Panc1 (cell line): ENCODE measurements around the gene GALNT14. TPM values are rescaled to one million over a fixed set of nuclear protein-coding genes. Genes with fewer than 3 reads are reported as not detected.

Experiments
- ATAC-seq: fragments of 200-7000 bp; cut with Tn5 transposase; 2 replicates; pipeline ENCODE4 v1.9.1; 2020; ENCODE audit warnings: mild to moderate bottlenecking, moderate library complexity
- BruUV-seq: library from RNA; stranded (reverse); fragments of 400-500 nt; replicated peaks from 2 replicates; lab custom pipeline; 2021; lab: Mats Ljungman, UMichigan
- CTCF ChIA-PET: fragments of 300-600 bp; sonication (Branson Sonifier 250); formaldehyde crosslinking; loops from one replicate; lab custom pipeline; 2022; ENCODE audit warnings: antibody characterized with exemption; lab: Charles Lee
- POLR2A ChIA-PET: fragments of 300-600 bp; sonication (Branson Sonifier 250); formaldehyde crosslinking; loops from one replicate; lab custom pipeline; 2022; ENCODE audit warnings: antibody characterized with exemption; lab: Charles Lee
- DNase-seq: peaks from one replicate; pipeline ENCODE4 v3.0.0-alpha.2; 2010; ENCODE audit warnings: low read depth, low spot score
- H3K27ac ChIP-seq: 2 replicates; pipeline ENCODE4 v1.5.1; 2011; ENCODE audit warnings: mild to moderate bottlenecking, low read length, inconsistent platforms
- H3K27me3 ChIP-seq: fragments of 200-500 bp; sonication (Bioruptor generic); 2 replicates; pipeline ENCODE4 v1.6.0; 2014; ENCODE audit warnings: low read length, inconsistent platforms; ENCODE audit not compliant: control insufficient read depth, insufficient read depth
- H3K36me3 ChIP-seq: fragments of 200-500 bp; sonication (Bioruptor generic); 2 replicates; pipeline ENCODE4 v1.5.1; 2014; ENCODE audit warnings: inconsistent platforms, mild to moderate bottlenecking, low read length, moderate library complexity; ENCODE audit not compliant: control insufficient read depth, insufficient read depth
- H3K4me1 ChIP-seq: 2 replicates; pipeline ENCODE4 v1.5.1; 2011; ENCODE audit warnings: inconsistent platforms, mild to moderate bottlenecking, low read length, moderate library complexity; ENCODE audit not compliant: control insufficient read depth, insufficient read depth
- H3K4me3 ChIP-seq, 2 experiments: 2 replicates each; pipeline ENCODE4 v1.5.1; 2011 to 2012; ENCODE audit warnings: low read depth in 2 of 2, low read length in 2 of 2, mild to moderate bottlenecking in 2 of 2, inconsistent platforms in 1 of 2, moderate library complexity in 1 of 2
- H3K9me3 ChIP-seq: fragments of 200-500 bp; sonication (Bioruptor generic); 2 replicates; pipeline ENCODE4 v1.5.1; 2014; ENCODE audit warnings: low read depth, mild to moderate bottlenecking, inconsistent platforms, low read length, moderate library complexity; ENCODE audit not compliant: control insufficient read depth, insufficient read depth
- POLR2AphosphoS5 ChIP-seq: IDR thresholded peaks from 2 replicates; pipeline ENCODE4 v1.6.1; 2012; ENCODE audit warnings: mild to moderate bottlenecking, low read depth, low read length, moderate library complexity
- SIN3A ChIP-seq: IDR thresholded peaks from 2 replicates; pipeline ENCODE4 v1.6.1; 2012; ENCODE audit warnings: low read depth, mild to moderate bottlenecking, low read length, moderate library complexity, borderline replicate concordance; ENCODE audit not compliant: insufficient read depth
- TCF7L2 ChIP-seq: IDR thresholded peaks from 2 replicates; pipeline ENCODE4 v1.6.1; 2011; ENCODE audit warnings: mild to moderate bottlenecking, low read depth, low read length, inconsistent platforms
- in situ Hi-C: cut with HindIII; loops from 2 replicates; pipeline ENCODE4 v1.10.0; 2016; ENCODE audit warnings: low sequenced_read_pairs, low pct_unique_long_range_greater_than_20kb
- intact Hi-C: fragments of 100-400 bp; cut with micrococcal nuclease; formaldehyde crosslinking; loops from one replicate; pipeline ENCODE4 v1.10.0; 2022; ENCODE audit not compliant: unreplicated experiment
- total RNA-seq: library from RNA; stranded (reverse); gene quantifications from one replicate; pipeline ENCODE4 v1.2.1, GENCODE V29; 2021; ENCODE audit not compliant: unreplicated experiment
- TF ChIP-seq, protein P1 (sequence below), 2 experiments: IDR thresholded peaks; 2 replicates each; pipeline ENCODE4 v1.6.1; 2011 to 2012; ENCODE audit warnings: low read depth in 2 of 2, control low read depth in 1 of 2, low read length in 1 of 2, mild to moderate bottlenecking in 1 of 2, moderate library complexity in 1 of 2; ENCODE audit not compliant: insufficient read depth in 1 of 2
- TF ChIP-seq, protein P2 (sequence below): fragments of 450-650 bp; IDR thresholded peaks from 2 replicates; pipeline ENCODE4 v1.5.1; 2017; ENCODE audit warnings: mild to moderate bottlenecking

The GALNT14 gene
- total RNA-seq, 1 experiment from 2014 or later = 0.67 TPM

DNA sequence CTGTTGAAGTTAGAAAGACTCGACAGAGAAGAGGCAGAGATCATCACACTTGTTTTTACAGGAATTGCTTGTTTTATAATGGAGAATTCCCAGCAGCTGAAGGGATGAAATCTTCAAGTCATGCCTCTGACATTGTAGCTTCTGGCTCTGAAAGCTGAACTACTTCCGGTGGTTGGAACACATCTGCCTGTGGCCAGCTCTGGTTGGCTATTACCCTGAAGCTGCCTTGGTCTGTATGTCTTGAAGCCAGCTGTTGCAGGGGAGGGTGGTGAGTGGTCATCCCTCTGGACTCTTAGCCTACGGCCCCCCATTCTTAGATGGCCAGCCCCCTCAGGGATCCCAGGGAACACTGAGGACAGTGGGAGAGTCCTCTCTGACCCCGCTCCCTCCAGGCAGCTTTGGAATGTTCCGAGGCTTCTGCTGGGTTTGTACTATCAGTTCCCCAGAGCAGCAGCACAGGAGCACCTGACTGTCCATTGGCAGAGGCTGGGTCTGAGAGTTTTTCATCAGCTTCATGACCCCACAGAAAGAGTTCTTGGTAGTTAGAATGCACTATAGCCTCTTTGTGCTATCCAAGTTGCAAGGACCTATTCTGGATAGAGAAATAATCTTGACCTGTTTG is 243.6 kb downstream of the GALNT14 start:
- ATAC-seq (no peak), DNase-seq (no peak)
- POLR2A ChIA-PET = no interaction called here
- Histone ChIP-seq H3K9me3 (no peaks in the 10 kb centered on the region), H3K36me3 (no peaks in the 10 kb centered on the region), H3K4me1 (no peaks in the 10 kb centered on the region), H3K4me3 (no peak overlapping the region), H3K27ac (no peak overlapping the region), H3K27me3 (peaks cover 9% of the 10 kb centered on the region)
- TF ChIP-seq, protein P1, sequence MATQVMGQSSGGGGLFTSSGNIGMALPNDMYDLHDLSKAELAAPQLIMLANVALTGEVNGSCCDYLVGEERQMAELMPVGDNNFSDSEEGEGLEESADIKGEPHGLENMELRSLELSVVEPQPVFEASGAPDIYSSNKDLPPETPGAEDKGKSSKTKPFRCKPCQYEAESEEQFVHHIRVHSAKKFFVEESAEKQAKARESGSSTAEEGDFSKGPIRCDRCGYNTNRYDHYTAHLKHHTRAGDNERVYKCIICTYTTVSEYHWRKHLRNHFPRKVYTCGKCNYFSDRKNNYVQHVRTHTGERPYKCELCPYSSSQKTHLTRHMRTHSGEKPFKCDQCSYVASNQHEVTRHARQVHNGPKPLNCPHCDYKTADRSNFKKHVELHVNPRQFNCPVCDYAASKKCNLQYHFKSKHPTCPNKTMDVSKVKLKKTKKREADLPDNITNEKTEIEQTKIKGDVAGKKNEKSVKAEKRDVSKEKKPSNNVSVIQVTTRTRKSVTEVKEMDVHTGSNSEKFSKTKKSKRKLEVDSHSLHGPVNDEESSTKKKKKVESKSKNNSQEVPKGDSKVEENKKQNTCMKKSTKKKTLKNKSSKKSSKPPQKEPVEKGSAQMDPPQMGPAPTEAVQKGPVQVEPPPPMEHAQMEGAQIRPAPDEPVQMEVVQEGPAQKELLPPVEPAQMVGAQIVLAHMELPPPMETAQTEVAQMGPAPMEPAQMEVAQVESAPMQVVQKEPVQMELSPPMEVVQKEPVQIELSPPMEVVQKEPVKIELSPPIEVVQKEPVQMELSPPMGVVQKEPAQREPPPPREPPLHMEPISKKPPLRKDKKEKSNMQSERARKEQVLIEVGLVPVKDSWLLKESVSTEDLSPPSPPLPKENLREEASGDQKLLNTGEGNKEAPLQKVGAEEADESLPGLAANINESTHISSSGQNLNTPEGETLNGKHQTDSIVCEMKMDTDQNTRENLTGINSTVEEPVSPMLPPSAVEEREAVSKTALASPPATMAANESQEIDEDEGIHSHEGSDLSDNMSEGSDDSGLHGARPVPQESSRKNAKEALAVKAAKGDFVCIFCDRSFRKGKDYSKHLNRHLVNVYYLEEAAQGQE (IDR thresholded peaks at IDR 0.05; ENCODE audit: insufficient read depth in 1 of 2, low read depth in 2 of 2, low read length in 1 of 2) = no peak
- TF ChIP-seq, protein P2, sequence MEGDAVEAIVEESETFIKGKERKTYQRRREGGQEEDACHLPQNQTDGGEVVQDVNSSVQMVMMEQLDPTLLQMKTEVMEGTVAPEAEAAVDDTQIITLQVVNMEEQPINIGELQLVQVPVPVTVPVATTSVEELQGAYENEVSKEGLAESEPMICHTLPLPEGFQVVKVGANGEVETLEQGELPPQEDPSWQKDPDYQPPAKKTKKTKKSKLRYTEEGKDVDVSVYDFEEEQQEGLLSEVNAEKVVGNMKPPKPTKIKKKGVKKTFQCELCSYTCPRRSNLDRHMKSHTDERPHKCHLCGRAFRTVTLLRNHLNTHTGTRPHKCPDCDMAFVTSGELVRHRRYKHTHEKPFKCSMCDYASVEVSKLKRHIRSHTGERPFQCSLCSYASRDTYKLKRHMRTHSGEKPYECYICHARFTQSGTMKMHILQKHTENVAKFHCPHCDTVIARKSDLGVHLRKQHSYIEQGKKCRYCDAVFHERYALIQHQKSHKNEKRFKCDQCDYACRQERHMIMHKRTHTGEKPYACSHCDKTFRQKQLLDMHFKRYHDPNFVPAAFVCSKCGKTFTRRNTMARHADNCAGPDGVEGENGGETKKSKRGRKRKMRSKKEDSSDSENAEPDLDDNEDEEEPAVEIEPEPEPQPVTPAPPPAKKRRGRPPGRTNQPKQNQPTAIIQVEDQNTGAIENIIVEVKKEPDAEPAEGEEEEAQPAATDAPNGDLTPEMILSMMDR = no peak
- in situ Hi-C loops (no loop called here), intact Hi-C loops (no loop called here)
- CTCF ChIA-PET = no interaction called here
- no TSS peak for BruUV-seq

DNA sequence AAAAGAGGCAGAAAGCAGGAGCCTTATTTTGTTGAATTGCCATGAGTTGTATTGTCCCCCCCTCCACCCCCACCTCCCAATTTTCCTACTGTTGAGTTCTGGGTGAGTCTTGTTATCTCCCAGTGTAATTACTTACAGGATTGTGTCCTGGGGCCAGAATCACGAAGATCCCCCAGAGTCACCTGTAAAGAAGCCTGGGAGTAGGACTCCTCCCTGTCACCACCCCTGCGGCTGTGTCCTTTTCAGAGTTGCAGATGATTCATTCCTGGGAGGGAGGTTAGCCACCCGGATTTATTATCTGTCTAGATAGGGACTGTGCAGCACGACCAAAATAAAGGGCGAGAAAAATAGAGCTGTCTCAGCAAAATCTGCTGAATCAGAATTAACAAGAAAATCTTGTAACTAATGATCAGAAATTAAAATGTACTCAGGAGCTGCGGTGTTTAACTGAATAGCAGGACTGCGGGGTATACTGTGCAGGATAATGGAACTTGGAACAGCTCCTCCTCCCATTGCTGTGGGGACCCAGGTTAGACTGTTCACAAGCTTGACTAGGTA is 249.3 kb downstream of the GALNT14 start:
- Histone ChIP-seq H3K4me1 (no peaks in the 10 kb centered on the region), H3K9me3 (no peaks in the 10 kb centered on the region), H3K4me3 (no peak overlapping the region), H3K27ac (no peak overlapping the region), H3K27me3 (peaks cover 9% of the 10 kb centered on the region), H3K36me3 (no peaks in the 10 kb centered on the region)
- ATAC-seq (no peak), DNase-seq (no peak)
- TF ChIP-seq, protein P2 = no peak
- TF ChIP-seq SIN3A = no peak
- TF ChIP-seq POLR2AphosphoS5 = no peak
- no peak for TF ChIP-seq TCF7L2
- TF ChIP-seq, protein P1 (IDR thresholded peaks at IDR 0.05; ENCODE audit: insufficient read depth in 1 of 2, low read depth in 2 of 2, low read length in 1 of 2) = no peak
- ChIA-PET POLR2A (no interaction called here), CTCF (no interaction called here)
- in situ Hi-C loops = no loop called here
- BruUV-seq = no TSS peak
- intact Hi-C loops = no loop called here
